Measurements from ENCODE around the gene CFAP99.

GRCh38 chr4:2445571-2445970 is 26.8 kb downstream of the CFAP99 start:
- no peak for TF ChIP-seq YY1 (IDR thresholded peaks at IDR 0.05; ENCODE audit: insufficient read depth, insufficient read length)
- no peak for TF ChIP-seq SUZ12 (IDR thresholded peaks at IDR 0.05; ENCODE audit: extremely low read depth, insufficient read depth, insufficient read length)

Data from NT2/D1 (cell line).